Transverse colon (tissue), 4 donors: ENCODE data around the gene MYH16.
"Not testable (repeated sequence)": the region's sequence is repeated elsewhere in the genome, so short reads cannot be mapped to it uniquely, and the experiment has no call there.

Source experiments
- CTCF ChIP-seq, 5 experiments: fragments of 200-600 bp in 3 of 5; fragments of 450-650 bp in 2 of 5; sonication (generic) in 3 of 5; IDR thresholded peaks; 1 replicate in 2 of 5; 2 replicates in 3 of 5; pipeline ENCODE4 v1.5.1; 2016 to 2017; ENCODE audit warnings: antibody characterized with exemption in 5 of 5, inconsistent platforms in 3 of 5, mild to moderate bottlenecking in 2 of 5, moderate library complexity in 1 of 5
- EP300 ChIP-seq: sonication (generic); formaldehyde crosslinking; IDR thresholded peaks from one replicate; pipeline ENCODE4 v1.6.1; 2017; ENCODE audit warnings: antibody characterized with exemption, low read depth
- POLR2A ChIP-seq: fragments of 450-650 bp; IDR thresholded peaks from one replicate; pipeline ENCODE4 v1.6.1; 2016; ENCODE audit warnings: antibody characterized with exemption, mild to moderate bottlenecking, moderate library complexity
- POLR2AphosphoS5 ChIP-seq, 3 donors: sonication (generic); formaldehyde crosslinking; IDR thresholded peaks; one replicate each; pipeline ENCODE4 v1.6.1; 2016; ENCODE audit warnings: antibody characterized with exemption in 3 of 3

- not testable (repeated sequence) for TF ChIP-seq CTCF (IDR thresholded peaks at IDR 0.05); POLR2AphosphoS5 (IDR thresholded peaks at IDR 0.05); POLR2A; EP300
These were observed 17.5 kb downstream of the MYH16 start for GRCh38 chr7:99290148-99290547.
